Lower leg skin (tissue), 4 donors: ENCODE data around the gene ZBTB7C. TPM values are rescaled to one million over a fixed set of nuclear protein-coding genes. Genes with fewer than 3 reads are reported as not detected.

Source experiments
- DNase-seq, 2 donors: peaks; one replicate each; pipeline ENCODE4 v3.0.0-alpha.2; 2019; ENCODE audit warnings: low spot score in 2 of 2
- H3K4me3 ChIP-seq: fragments of 200-600 bp; sonication (generic); 2 replicates; pipeline ENCODE4 v1.5.1; 2017; ENCODE audit warnings: mild to moderate bottlenecking, low read depth; ENCODE audit not compliant: poor library complexity, severe bottlenecking
- POLR2A ChIP-seq, 2 donors: fragments of 450-650 bp; IDR thresholded peaks; one replicate each; pipeline ENCODE4 v1.6.1; 2016 to 2017; ENCODE audit warnings: antibody characterized with exemption in 2 of 2, mild to moderate bottlenecking in 1 of 2, moderate library complexity in 1 of 2
- WGBS, 2 donors: methylation state at CpG; one replicate each; pipeline ENCODE4 v1.1.5; 2018; 5-methylcytosine and 5-hydroxymethylcytosine counted together
- intact Hi-C: fragments of 100-400 bp; cut with DNase I; formaldehyde crosslinking; loops from one replicate; pipeline ENCODE4 v1.15.0; 2023; ENCODE audit warnings: low total_unique reads
- total RNA-seq, 4 donors: library from RNA; depleted of rRNA; stranded (reverse); fragments of >200 nt; gene quantifications; one replicate each; pipeline ENCODE4 v1.1.0, GENCODE V29; 2016
- TF ChIP-seq, protein P1 (sequence below), 3 donors: fragments of 450-650 bp; IDR thresholded peaks; one replicate each; pipeline ENCODE4 v1.5.1; 2016; ENCODE audit warnings: antibody characterized with exemption in 3 of 3, mild to moderate bottlenecking in 3 of 3, moderate library complexity in 2 of 3

Gene ZBTB7C
- total RNA-seq, 4 donors from 2014 or later: 44.2 to 59.7 (median 50.7) TPM

GRCh38 chr18:48098538-48098937, 310.6 kb downstream of the ZBTB7C start:
- TF ChIP-seq, protein P1, sequence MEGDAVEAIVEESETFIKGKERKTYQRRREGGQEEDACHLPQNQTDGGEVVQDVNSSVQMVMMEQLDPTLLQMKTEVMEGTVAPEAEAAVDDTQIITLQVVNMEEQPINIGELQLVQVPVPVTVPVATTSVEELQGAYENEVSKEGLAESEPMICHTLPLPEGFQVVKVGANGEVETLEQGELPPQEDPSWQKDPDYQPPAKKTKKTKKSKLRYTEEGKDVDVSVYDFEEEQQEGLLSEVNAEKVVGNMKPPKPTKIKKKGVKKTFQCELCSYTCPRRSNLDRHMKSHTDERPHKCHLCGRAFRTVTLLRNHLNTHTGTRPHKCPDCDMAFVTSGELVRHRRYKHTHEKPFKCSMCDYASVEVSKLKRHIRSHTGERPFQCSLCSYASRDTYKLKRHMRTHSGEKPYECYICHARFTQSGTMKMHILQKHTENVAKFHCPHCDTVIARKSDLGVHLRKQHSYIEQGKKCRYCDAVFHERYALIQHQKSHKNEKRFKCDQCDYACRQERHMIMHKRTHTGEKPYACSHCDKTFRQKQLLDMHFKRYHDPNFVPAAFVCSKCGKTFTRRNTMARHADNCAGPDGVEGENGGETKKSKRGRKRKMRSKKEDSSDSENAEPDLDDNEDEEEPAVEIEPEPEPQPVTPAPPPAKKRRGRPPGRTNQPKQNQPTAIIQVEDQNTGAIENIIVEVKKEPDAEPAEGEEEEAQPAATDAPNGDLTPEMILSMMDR (IDR thresholded peaks at IDR 0.05): no peak
- no peak for TF ChIP-seq POLR2A (IDR thresholded peaks at IDR 0.05)
- no peak overlapping the region for H3K4me3 ChIP-seq
- intact Hi-C loops: no loop called here
- DNase-seq: no peak
- 88 to 94% methylated on average over 6 of the region's 6 CpGs for WGBS, 2 donors

DNA sequence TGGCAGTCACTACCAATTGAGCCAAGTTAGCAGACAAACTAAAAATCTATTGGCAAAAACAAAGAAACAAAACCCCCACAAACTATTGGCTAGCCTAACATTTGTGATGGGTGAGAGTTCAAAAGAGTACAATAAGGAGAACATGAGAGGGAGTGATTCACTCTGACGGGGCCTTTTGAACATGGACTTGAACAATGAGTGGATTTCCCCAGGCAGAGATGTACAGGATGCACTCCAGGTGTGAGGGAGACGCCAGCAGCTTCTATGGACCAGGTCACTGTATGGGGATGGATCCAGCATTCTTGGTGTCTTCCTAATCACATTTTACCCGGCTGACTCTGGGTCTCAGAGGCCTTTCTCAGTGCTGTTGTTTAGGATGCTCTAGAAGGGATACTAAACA, 311.2 kb downstream of the ZBTB7C start:
- DNase-seq: no peak
- intact Hi-C loops: no loop called here
- WGBS, 2 donors: 67 to 71% methylated on average over 3 of the region's 3 CpGs
- TF ChIP-seq, protein P1 (IDR thresholded peaks at IDR 0.05): no peak
- no peak for TF ChIP-seq POLR2A (IDR thresholded peaks at IDR 0.05)
- no peak overlapping the region for H3K4me3 ChIP-seq

DNA sequence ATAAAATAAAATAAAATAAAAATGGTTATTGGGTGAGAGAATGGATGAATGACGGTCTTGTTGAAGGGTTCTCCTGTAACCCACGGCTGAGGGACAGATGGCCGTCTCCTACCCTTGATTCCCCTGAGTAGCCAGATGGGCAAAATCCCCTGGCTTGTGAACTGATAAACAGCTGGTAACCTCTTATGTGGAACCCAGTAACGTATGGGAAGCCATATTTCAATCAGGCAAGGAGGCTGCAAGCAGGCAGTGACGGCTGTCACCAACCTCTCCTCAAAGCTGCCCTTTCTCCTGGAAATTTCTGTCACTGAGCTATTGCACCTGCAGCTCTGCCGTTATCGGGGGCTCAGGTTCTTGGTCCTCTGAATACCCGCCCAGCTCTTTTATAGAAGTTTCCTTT, 313.5 kb downstream of the ZBTB7C start:
- no peak for DNase-seq
- no peak for TF ChIP-seq POLR2A (IDR thresholded peaks at IDR 0.05)
- TF ChIP-seq, protein P1 (IDR thresholded peaks at IDR 0.05): no peak
- no peak overlapping the region for H3K4me3 ChIP-seq
- intact Hi-C loops: no loop called here
- 83 to 85% methylated on average over 8 of the region's 8 CpGs for WGBS, 2 donors

DNA sequence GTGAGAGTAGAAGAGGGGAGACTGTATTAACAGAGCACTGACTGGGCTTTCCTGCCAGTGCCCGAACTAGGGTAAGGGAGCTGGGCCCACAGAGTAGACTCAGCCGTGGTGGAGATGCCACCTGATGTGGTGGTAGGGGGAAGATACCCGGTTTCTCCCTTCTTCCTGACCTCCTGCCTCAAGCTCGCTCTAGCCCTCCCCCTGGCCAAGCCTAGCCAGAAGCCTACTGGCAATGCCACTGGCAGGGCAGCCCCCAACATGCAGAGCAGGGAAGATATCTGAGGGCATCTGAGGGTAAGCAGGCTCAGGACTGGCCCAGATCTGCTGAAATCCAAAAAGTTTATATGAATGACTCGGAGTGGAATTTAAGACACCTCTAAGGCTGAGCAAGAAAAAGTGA, 316.1 kb downstream of the ZBTB7C start:
- no peak overlapping the region for H3K4me3 ChIP-seq
- intact Hi-C loops: no loop called here
- 82 to 85% methylated on average over 5 of the region's 5 CpGs for WGBS, 2 donors
- DNase-seq: peak in 1 of 2 donors; percentile 67
- TF ChIP-seq, protein P1 (IDR thresholded peaks at IDR 0.05): no peak
- TF ChIP-seq POLR2A (IDR thresholded peaks at IDR 0.05): no peak

DNA sequence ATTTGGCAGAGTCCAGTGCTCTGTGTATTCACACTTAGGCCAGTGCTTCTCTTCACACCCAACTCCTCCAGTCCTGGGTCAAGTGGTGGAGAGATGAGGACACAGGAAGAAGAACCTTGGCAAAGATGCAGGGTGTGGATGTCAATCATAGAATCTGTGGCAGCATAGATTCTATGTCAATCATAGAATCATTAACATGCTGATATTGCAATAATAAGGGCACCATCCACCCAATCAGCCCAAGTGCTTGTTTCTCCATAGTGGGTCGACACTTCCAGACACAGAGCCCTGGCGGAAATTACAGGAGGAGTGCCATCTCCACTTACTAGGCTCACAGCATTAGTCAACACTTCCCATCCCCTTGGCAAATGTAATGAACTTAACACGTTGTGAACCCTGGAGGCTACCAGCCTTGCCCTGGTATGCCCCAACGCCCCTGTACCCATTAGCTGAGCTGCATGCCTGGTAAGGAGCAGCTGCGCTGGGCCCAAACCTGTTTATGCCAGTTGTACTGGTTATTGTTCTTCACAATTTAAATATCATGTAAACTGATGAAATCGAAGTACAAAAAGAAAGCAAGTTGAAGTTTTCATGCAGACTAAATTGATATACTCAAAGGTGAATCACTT, 317.2 kb downstream of the ZBTB7C start:
- no peak for TF ChIP-seq POLR2A (IDR thresholded peaks at IDR 0.05)
- TF ChIP-seq, protein P1 (IDR thresholded peaks at IDR 0.05): no peak
- no peak for DNase-seq
- intact Hi-C loops: no loop called here
- no peak overlapping the region for H3K4me3 ChIP-seq
- 59 to 68% methylated on average over 6 of the region's 6 CpGs for WGBS, 2 donors

GRCh38 chr18:48090702-48091101, 318.5 kb downstream of the ZBTB7C start:
- no peak for TF ChIP-seq POLR2A (IDR thresholded peaks at IDR 0.05)
- TF ChIP-seq, protein P1 (IDR thresholded peaks at IDR 0.05): no peak
- no peak overlapping the region for H3K4me3 ChIP-seq
- WGBS, 2 donors: 93 to 95% methylated on average over 1 of the region's 1 CpG
- intact Hi-C loops: no loop called here
- DNase-seq: no peak
